ENCODE data around the gene GRIK4. TPM values are rescaled to one million over a fixed set of nuclear protein-coding genes. Genes with fewer than 3 reads are reported as not detected.

Gene GRIK4
- total and polyA plus RNA-seq, 2 donors (not counting 3 experiments of a cell fraction or from before 2014, with no cell fraction given): 0.81 to 1.6 TPM

GRCh38 chr11:120719348-120719747 is 207.8 kb downstream of the GRIK4 start:
- no peak for DNase-seq (ENCODE audit: low read depth, low spot score)
- POLR2A ChIA-PET: no interaction called here
- no peak overlapping the region for H2AFZ ChIP-seq (ENCODE audit: low read depth, low read length)
- no peak for TF ChIP-seq JUN (IDR thresholded peaks at IDR 0.05; ENCODE audit: borderline replicate concordance, insufficient read depth, insufficient read length, low read depth)
- no peak for TF ChIP-seq MAX (IDR thresholded peaks at IDR 0.05; ENCODE audit: insufficient read depth, insufficient read length)
- TF ChIP-seq GATA2 (IDR thresholded peaks at IDR 0.05; ENCODE audit: insufficient read depth, insufficient read length, low read depth, low read length): no peak
- TF ChIP-seq MYC (IDR thresholded peaks at IDR 0.05; ENCODE audit: low read depth, low read length): no peak
- TF ChIP-seq POLR2A (IDR thresholded peaks at IDR 0.05; ENCODE audit: low read depth, low read length): no peak
- no peak for TF ChIP-seq POLR2AphosphoS5 (IDR thresholded peaks at IDR 0.05; ENCODE audit: insufficient read depth, low read depth, low read length)
- TF ChIP-seq CTCF (IDR thresholded peaks at IDR 0.05; ENCODE audit: extremely low read depth in 1 of 2, insufficient read depth in 1 of 2, low read depth in 1 of 2, low read length in 2 of 2): no peak
- TF ChIP-seq EZH2 (IDR thresholded peaks at IDR 0.05; ENCODE audit: borderline replicate concordance, low read depth, low read length, severe bottlenecking): no peak
- no peak for TF ChIP-seq FOS (IDR thresholded peaks at IDR 0.05; ENCODE audit: borderline replicate concordance, insufficient read depth, low read length)
- H3K36me3 ChIP-seq (ENCODE audit: control insufficient read depth in 2 of 2, extremely low read depth in 1 of 2, insufficient read depth in 2 of 2, low read length in 2 of 2): no peaks in the 10 kb centered on the region
- no peak overlapping the region for H3K4me2 ChIP-seq (ENCODE audit: insufficient read depth, low read length)
- H3K9me3 ChIP-seq (replicated peaks; ENCODE audit: control insufficient read depth, insufficient read depth, low read length): no peaks in the 10 kb centered on the region
- H3K27me3 ChIP-seq (ENCODE audit: control insufficient read depth in 2 of 2, insufficient read depth in 2 of 2, low read length in 2 of 2): peaks cover 2 to 5% of the 10 kb centered on the region in 2 experiments
- intact Hi-C loops (cut with micrococcal nuclease): no loop called here
- H3K9me1 ChIP-seq (replicated peaks; ENCODE audit: control insufficient read depth, extremely low read depth, insufficient read depth, low read length): no peaks in the 10 kb centered on the region
- H3K27ac ChIP-seq (ENCODE audit: insufficient read depth, low read depth, low read length): no peak overlapping the region
- H3K4me3 ChIP-seq (replicated peaks in 1 of 3; ENCODE audit: insufficient read depth in 1 of 3, low read depth in 1 of 3, low read length in 3 of 3): no peak overlapping the region
- H4K20me1 ChIP-seq (replicated peaks; ENCODE audit: control insufficient read depth, extremely low read depth, insufficient read depth, low read length): no peaks in the 10 kb centered on the region
- FAIRE-seq: no peak
- H3K4me1 ChIP-seq (ENCODE audit: control insufficient read depth, extremely low read depth, insufficient read depth, low read length): peaks cover 8% of the 10 kb centered on the region
- no TSS peak for BruUV-seq (replicated peaks)
- no peaks in the 10 kb centered on the region for H3K79me2 ChIP-seq (ENCODE audit: control insufficient read depth, insufficient read depth, low read length)
- dilution Hi-C loops (cut with MboI; ENCODE audit: extremely low pct_ligation_motif_present, low sequenced_read_pairs): no loop called here
- H3K9ac ChIP-seq (replicated peaks; ENCODE audit: extremely low read depth, insufficient read depth, low read length): no peak overlapping the region
- CTCF ChIA-PET: interaction anchor here (0.6 to 1.3 kb wide), 5 partner anchors 9 to 475 kb away, joined by 3 read pairs; no protein-coding TSS in a partner anchor
